Endothelial cell of umbilical vein (primary cell): ENCODE data around the gene MPZL3. TPM values are rescaled to one million over a fixed set of nuclear protein-coding genes. Genes with fewer than 3 reads are reported as not detected.

ENCODE experiments used
- BruUV-seq: library from RNA; stranded (reverse); fragments of 400-500 nt; replicated peaks from 2 replicates; lab custom pipeline; 2021; lab: Mats Ljungman, UMichigan
- CTCF ChIA-PET: fragments of 300-600, 350-600 bp; sonication (Branson Sonifier 250); formaldehyde crosslinking; loops from one replicate; lab custom pipeline; 2021; ENCODE audit warnings: antibody characterized with exemption, inconsistent platforms; lab: Charles Lee
- POLR2A ChIA-PET: fragments of 300-600, 350-600 bp; sonication (Branson Sonifier 250); formaldehyde crosslinking; loops from one replicate; lab custom pipeline; 2021; ENCODE audit warnings: antibody characterized with exemption, inconsistent platforms; lab: Charles Lee
- DNase-seq: peaks from one replicate; pipeline ENCODE4 v3.0.0-alpha.2; 2011; ENCODE audit warnings: low read depth, low spot score
- FAIRE-seq: peaks from 2 replicates; lab custom pipeline; 2011; peaks lifted over from hg19 to GRCh38; lab: Jason Lieb, UNC
- H2AFZ ChIP-seq: 2 replicates; pipeline ENCODE4 v1.6.0; 2012; ENCODE audit warnings: low read depth, low read length, control low read depth, inconsistent platforms
- H3K27ac ChIP-seq: 2 replicates; pipeline ENCODE4 v1.5.1; 2011; ENCODE audit warnings: low read depth, mild to moderate bottlenecking, control low read depth, low read length, moderate library complexity; ENCODE audit not compliant: insufficient read depth
- H3K27me3 ChIP-seq, 2 experiments: 2 replicates each; pipeline versions ENCODE4 v1.6.0 to v1.6.1; 2011; ENCODE audit warnings: low read length in 2 of 2, mixed read lengths in 1 of 2; ENCODE audit not compliant: control insufficient read depth in 2 of 2, insufficient read depth in 2 of 2
- H3K36me3 ChIP-seq, 2 experiments: 2 replicates in 1 of 2; 3 replicates in 1 of 2; pipeline ENCODE4 v1.5.1; 2011; ENCODE audit warnings: low read length in 2 of 2, mild to moderate bottlenecking in 1 of 2, moderate library complexity in 1 of 2; ENCODE audit not compliant: control insufficient read depth in 2 of 2, insufficient read depth in 2 of 2; ENCODE audit errors: extremely low read depth in 1 of 2
- H3K4me1 ChIP-seq: 3 replicates; pipeline ENCODE4 v1.5.1; 2011; ENCODE audit warnings: mild to moderate bottlenecking, low read length; ENCODE audit not compliant: control insufficient read depth, insufficient read depth; ENCODE audit errors: extremely low read depth
- H3K4me2 ChIP-seq: 2 replicates; pipeline ENCODE4 v1.6.1; 2011; ENCODE audit warnings: low read length, control low read depth, mixed read lengths; ENCODE audit not compliant: insufficient read depth
- H3K4me3 ChIP-seq, 3 experiments: fragments of 200-600 bp in 1 of 3; sonication (generic), shearing (Covaris generic) in 1 of 3; replicated peaks in 1 of 3; 2 replicates each; pipeline ENCODE4 v1.5.1; 2011 to 2016; ENCODE audit warnings: control low read depth in 3 of 3, low read length in 3 of 3, mild to moderate bottlenecking in 2 of 3, inconsistent platforms in 1 of 3, low read depth in 1 of 3, moderate library complexity in 1 of 3; ENCODE audit not compliant: insufficient read depth in 1 of 3
- H3K79me2 ChIP-seq: 2 replicates; pipeline ENCODE4 v1.6.0; 2012; ENCODE audit warnings: low read length, inconsistent platforms; ENCODE audit not compliant: control insufficient read depth, insufficient read depth
- H3K9ac ChIP-seq: replicated peaks from 2 replicates; pipeline ENCODE3; 2011; ENCODE audit warnings: low read length, control low read depth; ENCODE audit not compliant: insufficient read depth; ENCODE audit errors: extremely low read depth
- H3K9me1 ChIP-seq: replicated peaks from 3 replicates; pipeline ENCODE4 v1.6.0; 2011; ENCODE audit warnings: mild to moderate bottlenecking, low read length; ENCODE audit not compliant: control insufficient read depth, insufficient read depth; ENCODE audit errors: extremely low read depth
- H3K9me3 ChIP-seq: replicated peaks from 2 replicates; pipeline ENCODE4 v1.5.1; 2012; ENCODE audit warnings: low read length, inconsistent platforms; ENCODE audit not compliant: control insufficient read depth, insufficient read depth
- H4K20me1 ChIP-seq: replicated peaks from 2 replicates; pipeline ENCODE3; 2011; ENCODE audit warnings: mild to moderate bottlenecking, low read length; ENCODE audit not compliant: control insufficient read depth, insufficient read depth; ENCODE audit errors: extremely low read depth
- EZH2 ChIP-seq: IDR thresholded peaks from 2 replicates; pipeline ENCODE4 v1.6.1; 2012; ENCODE audit warnings: borderline replicate concordance, low read depth, mild to moderate bottlenecking, moderate library complexity, low read length, inconsistent platforms; ENCODE audit not compliant: severe bottlenecking
- FOS ChIP-seq: IDR thresholded peaks from 2 replicates; pipeline ENCODE4 v1.6.1; 2011; ENCODE audit warnings: mild to moderate bottlenecking, low read length, moderate library complexity, borderline replicate concordance; ENCODE audit not compliant: insufficient read depth
- GATA2 ChIP-seq: IDR thresholded peaks from 2 replicates; pipeline ENCODE4 v1.7.0; 2011; ENCODE audit warnings: low read depth, mild to moderate bottlenecking, moderate library complexity, mixed read lengths, low read length; ENCODE audit not compliant: insufficient read length, insufficient read depth
- JUN ChIP-seq: IDR thresholded peaks from 2 replicates; pipeline ENCODE4 v1.6.1; 2011; ENCODE audit warnings: borderline replicate concordance, low read depth; ENCODE audit not compliant: insufficient read length, insufficient read depth
- MAX ChIP-seq: IDR thresholded peaks from 2 replicates; pipeline ENCODE4 v1.6.1; 2011; ENCODE audit not compliant: insufficient read depth, insufficient read length
- MYC ChIP-seq: IDR thresholded peaks from one replicate; pipeline ENCODE4 v1.6.1; 2011; ENCODE audit warnings: mild to moderate bottlenecking, low read depth, low read length
- POLR2A ChIP-seq: IDR thresholded peaks from 2 replicates; pipeline ENCODE4 v1.6.1; 2012; ENCODE audit warnings: low read depth, mild to moderate bottlenecking, control low read depth, low read length
- POLR2AphosphoS5 ChIP-seq: IDR thresholded peaks from 2 replicates; pipeline ENCODE4 v1.6.1; 2012; ENCODE audit warnings: low read depth, mild to moderate bottlenecking, control low read depth, low read length, moderate library complexity; ENCODE audit not compliant: insufficient read depth
- dilution Hi-C: fragments of 300-500 bp; cut with MboI; formaldehyde crosslinking; loops from one replicate; pipeline ENCODE4 v1.15.0; 2019; ENCODE audit warnings: low sequenced_read_pairs; ENCODE audit not compliant: extremely low pct_ligation_motif_present
- intact Hi-C: fragments of 100-400 bp; cut with micrococcal nuclease; formaldehyde crosslinking; loops from one replicate; pipeline ENCODE4 v1.10.0; 2022
- polyA plus RNA-seq, 4 experiments: library from polyadenylated mRNA; depleted of rRNA in 3 of 4; stranded (reverse) in 3 of 4; unstranded in 1 of 4; fragments of >200 nt; gene quantifications; 2 replicates each; pipeline versions ENCODE4 v1.2.1 to v1.2.3, GENCODE V29; 2011 to 2012; ENCODE audit warnings: missing spikeins in 1 of 4
- total RNA-seq: library from RNA; stranded (reverse); gene quantifications from 2 replicates; pipeline ENCODE4 v1.2.3, GENCODE V29; 2021
- TF ChIP-seq, protein P1 (sequence below), 2 donors: IDR thresholded peaks; 1 replicate in 1 of 2; 2 replicates in 1 of 2; pipeline ENCODE4 v1.5.1; 2011; ENCODE audit warnings: low read length in 2 of 2, mild to moderate bottlenecking in 2 of 2, moderate library complexity in 2 of 2, control low read depth in 1 of 2, inconsistent platforms in 1 of 2, low read depth in 1 of 2; ENCODE audit not compliant: insufficient read depth in 1 of 2; ENCODE audit errors: extremely low read depth in 1 of 2

The MPZL3 gene
- total and polyA plus RNA-seq, 2 donors (not counting 3 experiments of a cell fraction or from before 2014, with no cell fraction given), result 2.5 to 7.1 TPM

- Histone ChIP-seq H3K9me1 (no peaks in the 10 kb centered on the region), H3K27ac (no peak overlapping the region), H3K4me3 (no peak overlapping the region), H4K20me1 (no peaks in the 10 kb centered on the region), H3K4me2 (no peak overlapping the region), H2AFZ (no peak overlapping the region), H3K9ac (no peak overlapping the region), H3K9me3 (no peaks in the 10 kb centered on the region), H3K36me3 (no peaks in the 10 kb centered on the region), H3K27me3 (peaks cover 0 to 4% of the 10 kb centered on the region in 2 experiments), H3K4me1 (no peaks in the 10 kb centered on the region), H3K79me2 (no peaks in the 10 kb centered on the region)
- TF ChIP-seq POLR2A (no peak), MAX (no peak), MYC (no peak), EZH2 (no peak), GATA2 (no peak), POLR2AphosphoS5 (no peak), JUN (no peak), FOS (no peak)
- TF ChIP-seq, protein P1, sequence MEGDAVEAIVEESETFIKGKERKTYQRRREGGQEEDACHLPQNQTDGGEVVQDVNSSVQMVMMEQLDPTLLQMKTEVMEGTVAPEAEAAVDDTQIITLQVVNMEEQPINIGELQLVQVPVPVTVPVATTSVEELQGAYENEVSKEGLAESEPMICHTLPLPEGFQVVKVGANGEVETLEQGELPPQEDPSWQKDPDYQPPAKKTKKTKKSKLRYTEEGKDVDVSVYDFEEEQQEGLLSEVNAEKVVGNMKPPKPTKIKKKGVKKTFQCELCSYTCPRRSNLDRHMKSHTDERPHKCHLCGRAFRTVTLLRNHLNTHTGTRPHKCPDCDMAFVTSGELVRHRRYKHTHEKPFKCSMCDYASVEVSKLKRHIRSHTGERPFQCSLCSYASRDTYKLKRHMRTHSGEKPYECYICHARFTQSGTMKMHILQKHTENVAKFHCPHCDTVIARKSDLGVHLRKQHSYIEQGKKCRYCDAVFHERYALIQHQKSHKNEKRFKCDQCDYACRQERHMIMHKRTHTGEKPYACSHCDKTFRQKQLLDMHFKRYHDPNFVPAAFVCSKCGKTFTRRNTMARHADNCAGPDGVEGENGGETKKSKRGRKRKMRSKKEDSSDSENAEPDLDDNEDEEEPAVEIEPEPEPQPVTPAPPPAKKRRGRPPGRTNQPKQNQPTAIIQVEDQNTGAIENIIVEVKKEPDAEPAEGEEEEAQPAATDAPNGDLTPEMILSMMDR (IDR thresholded peaks at IDR 0.05; ENCODE audit: extremely low read depth in 1 of 2, insufficient read depth in 1 of 2, low read depth in 1 of 2, low read length in 2 of 2), result no peak
- CTCF ChIA-PET, result interaction anchor here (0.6 to 3.8 kb wide), 64 partner anchors 9 to 773 kb away, joined by 3 to 235 read pairs (median 7); partner anchors contain the start of genes CD3D, CD3E, JAML and MPZL2
- POLR2A ChIA-PET, result interaction anchor here (0.6 to 0.7 kb wide), 3 partner anchors 13 to 65 kb away, joined by 3 to 6 read pairs (median 4); partner anchors contain the start of gene MPZL2
- FAIRE-seq, result no peak
- DNase-seq, result no peak
- dilution Hi-C loops, result no loop called here
- BruUV-seq, result no TSS peak
- intact Hi-C loops, result no loop called here
Measured at GRCh38 chr11:118199135-118199534, 53.0 kb downstream of the MPZL3 start.
